SU-DHL-6 (cell line): Measurements from ENCODE around the gene GNG7.
"Not testable (repeated sequence)": the region's sequence is repeated elsewhere in the genome, so short reads cannot be mapped to it uniquely, and the experiment has no call there.

Experiments used
- H2AFZ ChIP-seq: fragments of 200-600 bp; sonication (generic); 2 replicates; pipeline ENCODE4 v1.6.1; 2014; ENCODE audit warnings: low read depth, mild to moderate bottlenecking, moderate library complexity, mixed read lengths, antibody characterized with exemption, low read length; ENCODE audit not compliant: severe bottlenecking
- H3F3A ChIP-seq: fragments of 200-600 bp; shearing (Covaris generic); 2 replicates; pipeline ENCODE4 v1.6.0; 2016; ENCODE audit warnings: antibody characterized with exemption, mild to moderate bottlenecking; ENCODE audit not compliant: insufficient read depth
- H3K27ac ChIP-seq: fragments of 200-600 bp; sonication (generic); 2 replicates; pipeline ENCODE4 v1.5.1; 2016; ENCODE audit warnings: low read depth, mild to moderate bottlenecking, low read length, moderate library complexity, mixed read lengths
- H3K27me3 ChIP-seq: fragments of 200-600 bp; sonication (generic), shearing (Covaris generic); 2 replicates; pipeline ENCODE4 v1.6.0; 2014; ENCODE audit warnings: mild to moderate bottlenecking, low read length
- H3K36me3 ChIP-seq: fragments of 200-600 bp; sonication (generic); 2 replicates; pipeline ENCODE4 v1.6.1; 2014; ENCODE audit warnings: mild to moderate bottlenecking, low read length, mixed read lengths
- H3K4me2 ChIP-seq: fragments of 300-600, 200-600 bp; shearing (Covaris generic), sonication (generic); 2 replicates; pipeline ENCODE4 v1.6.0; 2014; ENCODE audit warnings: low read length, low read depth, mild to moderate bottlenecking; ENCODE audit not compliant: poor library complexity, severe bottlenecking
- H3K4me3 ChIP-seq: fragments of 200-600 bp; sonication (generic); 2 replicates; pipeline ENCODE4 v1.5.1; 2014; ENCODE audit warnings: antibody characterized with exemption, low read length, mild to moderate bottlenecking, mixed read lengths; ENCODE audit not compliant: insufficient read depth, poor library complexity, severe bottlenecking
- H3K79me2 ChIP-seq: fragments of 200-600 bp; sonication (generic); 2 replicates; pipeline ENCODE4 v1.6.1; 2014; ENCODE audit warnings: mild to moderate bottlenecking, low read length, moderate library complexity; ENCODE audit not compliant: insufficient read depth
- H3K9ac ChIP-seq: fragments of 200-600 bp; sonication (generic); 2 replicates; pipeline ENCODE4 v1.7.0; 2014; ENCODE audit warnings: mild to moderate bottlenecking, low read length
- H3K9me2 ChIP-seq: fragments of 200-600 bp; sonication (generic); replicated peaks from 2 replicates; pipeline ENCODE4 v1.6.1; 2014; ENCODE audit warnings: low read length; ENCODE audit not compliant: insufficient read depth
- H3K9me3 ChIP-seq: fragments of 200-600 bp; sonication (generic); 2 replicates; pipeline ENCODE4 v1.6.1; 2014; ENCODE audit warnings: low read length, mixed read lengths; ENCODE audit not compliant: insufficient read depth
- H4K20me1 ChIP-seq: fragments of 200-600 bp; sonication (generic); 2 replicates; pipeline ENCODE4 v1.6.1; 2014; ENCODE audit warnings: low read depth, mild to moderate bottlenecking, antibody characterized with exemption, low read length, moderate library complexity, mixed read lengths
- EZH2phosphoT487 ChIP-seq: fragments of 200-600 bp; sonication (generic), shearing (Covaris generic); conservative IDR thresholded peaks from 2 replicates; pipeline ENCODE4 v1.6.1; 2018; ENCODE audit warnings: mild to moderate bottlenecking, antibody characterized with exemption, low read length, moderate library complexity, mixed read lengths
- TF ChIP-seq, protein P1 (sequence below): fragments of 200-600 bp; sonication (generic); IDR thresholded peaks from one replicate; pipeline ENCODE4 v1.5.1; 2017; ENCODE audit warnings: antibody characterized with exemption, mild to moderate bottlenecking, low read length, moderate library complexity; ENCODE audit not compliant: insufficient read depth, poor library complexity, severe bottlenecking

The GNG7 gene

GRCh38 chr19:2675892-2676291 lies 26.6 kb downstream of the GNG7 start:
- H3K79me2 ChIP-seq, result no peaks in the 10 kb centered on the region
- H4K20me1 ChIP-seq, result no peaks in the 10 kb centered on the region

GRCh38 chr19:2670217-2670616 lies 32.3 kb downstream of the GNG7 start:
- no peaks in the 10 kb centered on the region for H3K36me3 ChIP-seq
- no peak overlapping the region for H2AFZ ChIP-seq
- no peak overlapping the region for H3K27ac ChIP-seq
- no peaks in the 10 kb centered on the region for H3K79me2 ChIP-seq
- H3K4me2 ChIP-seq, result no peak overlapping the region
- H3K27me3 ChIP-seq, result no peaks in the 10 kb centered on the region
- no peak overlapping the region for H3K4me3 ChIP-seq
- no peaks in the 10 kb centered on the region for H4K20me1 ChIP-seq
- no peaks in the 10 kb centered on the region for H3K9me3 ChIP-seq
- TF ChIP-seq, protein P1, sequence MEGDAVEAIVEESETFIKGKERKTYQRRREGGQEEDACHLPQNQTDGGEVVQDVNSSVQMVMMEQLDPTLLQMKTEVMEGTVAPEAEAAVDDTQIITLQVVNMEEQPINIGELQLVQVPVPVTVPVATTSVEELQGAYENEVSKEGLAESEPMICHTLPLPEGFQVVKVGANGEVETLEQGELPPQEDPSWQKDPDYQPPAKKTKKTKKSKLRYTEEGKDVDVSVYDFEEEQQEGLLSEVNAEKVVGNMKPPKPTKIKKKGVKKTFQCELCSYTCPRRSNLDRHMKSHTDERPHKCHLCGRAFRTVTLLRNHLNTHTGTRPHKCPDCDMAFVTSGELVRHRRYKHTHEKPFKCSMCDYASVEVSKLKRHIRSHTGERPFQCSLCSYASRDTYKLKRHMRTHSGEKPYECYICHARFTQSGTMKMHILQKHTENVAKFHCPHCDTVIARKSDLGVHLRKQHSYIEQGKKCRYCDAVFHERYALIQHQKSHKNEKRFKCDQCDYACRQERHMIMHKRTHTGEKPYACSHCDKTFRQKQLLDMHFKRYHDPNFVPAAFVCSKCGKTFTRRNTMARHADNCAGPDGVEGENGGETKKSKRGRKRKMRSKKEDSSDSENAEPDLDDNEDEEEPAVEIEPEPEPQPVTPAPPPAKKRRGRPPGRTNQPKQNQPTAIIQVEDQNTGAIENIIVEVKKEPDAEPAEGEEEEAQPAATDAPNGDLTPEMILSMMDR, result no peak
- TF ChIP-seq EZH2phosphoT487, result no peak
- H3K9me2 ChIP-seq, result no peaks in the 10 kb centered on the region
- H3K9ac ChIP-seq, result no peak overlapping the region
- no peaks in the 10 kb centered on the region for H3F3A ChIP-seq

More at GRCh38 chr19:2675892-2676291, 26.6 kb downstream of the GNG7 start:
- Histone ChIP-seq H3K9me2 (no peaks in the 10 kb centered on the region), H3K27ac (no peak overlapping the region), H2AFZ (no peak overlapping the region), H3K9ac (no peak overlapping the region), H3K4me3 (no peak overlapping the region), H3K27me3 (no peaks in the 10 kb centered on the region), H3K36me3 (no peaks in the 10 kb centered on the region), H3K9me3 (no peaks in the 10 kb centered on the region), H3F3A (no peaks in the 10 kb centered on the region; the same call in 1 of the 2 replicates), H3K4me2 (no peak overlapping the region)
- TF ChIP-seq, protein P1, result no peak
- TF ChIP-seq EZH2phosphoT487, result no peak

GRCh38 chr19:2668175-2668763 lies 34.2 kb downstream of the GNG7 start:
- TF ChIP-seq, protein P1, result no peak
- no peak for TF ChIP-seq EZH2phosphoT487
- H3K36me3 ChIP-seq, result no peaks in the 10 kb centered on the region
- H2AFZ ChIP-seq, result no peak overlapping the region
- H3K27me3 ChIP-seq, result no peaks in the 10 kb centered on the region
- peak overlapping the region; percentile 29 for H3K4me2 ChIP-seq
- no peaks in the 10 kb centered on the region for H3K9me2 ChIP-seq
- H3K27ac ChIP-seq, result no peak overlapping the region
- peaks cover 5% of the 10 kb centered on the region for H3F3A ChIP-seq
- no peak overlapping the region for H3K4me3 ChIP-seq
- H4K20me1 ChIP-seq, result no peaks in the 10 kb centered on the region
- no peaks in the 10 kb centered on the region for H3K9me3 ChIP-seq
- no peaks in the 10 kb centered on the region for H3K79me2 ChIP-seq
- H3K9ac ChIP-seq, result no peak overlapping the region

- H4K20me1 ChIP-seq, H2AFZ ChIP-seq, H3F3A ChIP-seq, H3K4me3 ChIP-seq, H3K79me2 ChIP-seq, H3K27me3 ChIP-seq, H3K36me3 ChIP-seq, H3K4me2 ChIP-seq, H3K9ac ChIP-seq, H3K27ac ChIP-seq, H3K9me3 ChIP-seq, H3K9me2 ChIP-seq: not testable (repeated sequence)
Measured at GRCh38 chr19:2667349-2667748, 35.1 kb downstream of the GNG7 start.
